GM18951 (cell line): ENCODE data around the gene RNGTT.
"Not testable (repeated sequence)": the region's sequence is repeated elsewhere in the genome, so short reads cannot be mapped to it uniquely, and the experiment has no call there.

Experiments used
- POLR2A ChIP-seq: IDR thresholded peaks from 4 replicates; pipeline ENCODE4 v1.6.1; 2011; ENCODE audit warnings: mild to moderate bottlenecking; ENCODE audit not compliant: insufficient read length, insufficient read depth; ENCODE audit errors: extremely low read depth
- in situ Hi-C: fragments of 300-500 bp; cut with MboI; formaldehyde crosslinking; loops from one replicate; pipeline ENCODE4 v1.12.0; 2022; ENCODE audit warnings: low sequenced_read_pairs, mixed read lengths, inconsistent platforms; ENCODE audit not compliant: unreplicated experiment

Gene RNGTT

GRCh38 chr6:88761237-88762031, 202.0 kb downstream of the RNGTT start:
- in situ Hi-C loops = no loop called here
- no peak for TF ChIP-seq POLR2A

- TF ChIP-seq POLR2A = no peak
- in situ Hi-C loops = no loop called here
Observed at GRCh38 chr6:88760091-88760490, 203.3 kb downstream of the RNGTT start.

GRCh38 chr6:88750936-88751335, 212.5 kb downstream of the RNGTT start:
- no peak for TF ChIP-seq POLR2A
- in situ Hi-C loops = no loop called here

- TF ChIP-seq POLR2A = no peak
Observed at GRCh38 chr6:88749849-88750248, 213.6 kb downstream of the RNGTT start.

GRCh38 chr6:88748141-88748540, 215.3 kb downstream of the RNGTT start:
- in situ Hi-C loops = no loop called here
- TF ChIP-seq POLR2A = no peak

More at GRCh38 chr6:88749849-88750248, 213.6 kb downstream of the RNGTT start:
- in situ Hi-C loops = no loop called here

- in situ Hi-C loops = no loop called here
- no peak for TF ChIP-seq POLR2A
Observed at GRCh38 chr6:88741939-88742338, 221.5 kb downstream of the RNGTT start.

- in situ Hi-C loops = no loop called here
- no peak for TF ChIP-seq POLR2A
Observed at GRCh38 chr6:88741071-88741470, 222.3 kb downstream of the RNGTT start.

- in situ Hi-C loops = no loop called here
- no peak for TF ChIP-seq POLR2A
Observed at GRCh38 chr6:88734544-88734943, 228.9 kb downstream of the RNGTT start.

GRCh38 chr6:88730611-88731011, 232.8 kb downstream of the RNGTT start:
- in situ Hi-C loops = no loop called here
- no peak for TF ChIP-seq POLR2A

- TF ChIP-seq POLR2A = no peak
- in situ Hi-C loops = no loop called here
Observed at GRCh38 chr6:88728756-88729155, 234.7 kb downstream of the RNGTT start.

GRCh38 chr6:88726409-88726808, 237.0 kb downstream of the RNGTT start:
- in situ Hi-C loops = not testable (repeated sequence)

- in situ Hi-C loops = no loop called here
- no peak for TF ChIP-seq POLR2A
Observed at GRCh38 chr6:88725111-88725975, 238.1 kb downstream of the RNGTT start.

- TF ChIP-seq POLR2A = no peak
- in situ Hi-C loops = no loop called here
Observed at GRCh38 chr6:88722686-88723085, 240.7 kb downstream of the RNGTT start.

GRCh38 chr6:88716399-88716798, 247.0 kb downstream of the RNGTT start:
- in situ Hi-C loops = not testable (repeated sequence)
